Stimulated activated memory B cell treated with anti-CD40 and anti-IgM and Interleukin-4, amounts not matched to agents 10 μg/mL and 1 μg/mL and 100 μg/mL, for 72 hours (primary cell): ENCODE measurements around the gene GPR162.
"Not testable (repeated sequence)": the region's sequence is repeated elsewhere in the genome, so short reads cannot be mapped to it uniquely, and the experiment has no call there.

Experiments used
- ATAC-seq: fragments of 150-1000 bp; cut with Tn5 transposase; 2 replicates; pipeline ENCODE4 v1.10.0; 2021
- H3K27ac Mint-ChIP-seq: one replicate; pipeline ENCODE4 v1.8.0; 2022; ENCODE audit warnings: mild to moderate bottlenecking, mixed read lengths
- H3K27me3 Mint-ChIP-seq: one replicate; pipeline ENCODE4 v1.8.0; 2022; ENCODE audit warnings: mixed read lengths
- H3K36me3 Mint-ChIP-seq: one replicate; pipeline ENCODE4 v1.8.0; 2022; ENCODE audit warnings: mixed read lengths
- H3K4me1 Mint-ChIP-seq: one replicate; pipeline ENCODE4 v1.8.0; 2022; ENCODE audit warnings: mixed read lengths
- H3K4me3 Mint-ChIP-seq: one replicate; pipeline ENCODE4 v1.8.0; 2022; ENCODE audit warnings: mild to moderate bottlenecking, moderate library complexity, mixed read lengths
- H3K9me3 Mint-ChIP-seq: one replicate; pipeline ENCODE4 v1.8.0; 2022; ENCODE audit warnings: mixed read lengths

The GPR162 gene

GRCh38 chr12:6850796-6851152 is 29.2 kb downstream of the GPR162 start:
- H3K36me3 Mint-ChIP-seq = peaks cover 9% of the 10 kb centered on the region
- peak overlapping the region; percentile 55 for H3K4me3 Mint-ChIP-seq
- H3K9me3 Mint-ChIP-seq = no peaks in the 10 kb centered on the region
- H3K27ac Mint-ChIP-seq = no peak overlapping the region
- peaks cover 57% of the 10 kb centered on the region for H3K4me1 Mint-ChIP-seq
- ATAC-seq = no peak
- no peaks in the 10 kb centered on the region for H3K27me3 Mint-ChIP-seq

- peak; percentile 79 for ATAC-seq
- Mint-ChIP-seq H3K27me3 (no peaks in the 10 kb centered on the region), H3K4me3 (peak within 1 kb of the TSS; percentile 84), H3K9me3 (no peaks in the 10 kb centered on the region), H3K36me3 (peaks cover 15% of the 10 kb centered on the region), H3K27ac (peak within 1 kb of the TSS; percentile 82), H3K4me1 (peaks cover 57% of the 10 kb centered on the region)
Observed at GRCh38 chr12:6851153-6851920, 29.7 kb downstream of the GPR162 start, which contains the start of gene CDCA3. Gene CDCA3, minus strand, starts transcription at chr12:6851286. Its CDS starts 334 bp downstream, at chr12:6850952.

- Mint-ChIP-seq H3K36me3 (peaks cover 22% of the 10 kb centered on the region), H3K4me1 (peaks cover 57% of the 10 kb centered on the region), H3K27ac (peak within 1 kb of the TSS; percentile 82), H3K4me3 (peak within 1 kb of the TSS; percentile 84), H3K9me3 (no peaks in the 10 kb centered on the region), H3K27me3 (no peaks in the 10 kb centered on the region)
- ATAC-seq = peak; percentile 93
Observed at GRCh38 chr12:6851921-6852650, 30.5 kb downstream of the GPR162 start, which contains the start of gene USP5. Gene USP5, plus strand, starts transcription at chr12:6852150. Its CDS starts 30 bp downstream, at chr12:6852180.

- Mint-ChIP-seq H3K4me3 (peak overlapping the region; percentile 84), H3K36me3 (peaks cover 29% of the 10 kb centered on the region), H3K27ac (peak overlapping the region; percentile 82), H3K27me3 (no peaks in the 10 kb centered on the region), H3K9me3 (no peaks in the 10 kb centered on the region), H3K4me1 (peaks cover 51% of the 10 kb centered on the region)
- no peak for ATAC-seq
Observed at GRCh38 chr12:6852651-6853354, 31.2 kb downstream of the GPR162 start.

- Mint-ChIP-seq H3K9me3 (no peaks in the 10 kb centered on the region), H3K4me3 (peak overlapping the region; percentile 84), H3K36me3 (peaks cover 38% of the 10 kb centered on the region), H3K27me3 (no peaks in the 10 kb centered on the region), H3K4me1 (peaks cover 43% of the 10 kb centered on the region), H3K27ac (peak overlapping the region; percentile 82)
- no peak for ATAC-seq
Observed at GRCh38 chr12:6853626-6854025, 32.0 kb downstream of the GPR162 start.

GRCh38 chr12:6854036-6854435 is 32.4 kb downstream of the GPR162 start:
- H3K4me1 Mint-ChIP-seq = peaks cover 39% of the 10 kb centered on the region
- no peak overlapping the region for H3K27ac Mint-ChIP-seq
- H3K9me3 Mint-ChIP-seq = no peaks in the 10 kb centered on the region
- H3K27me3 Mint-ChIP-seq = no peaks in the 10 kb centered on the region
- no peak for ATAC-seq
- no peak overlapping the region for H3K4me3 Mint-ChIP-seq
- peaks cover 42% of the 10 kb centered on the region for H3K36me3 Mint-ChIP-seq

GRCh38 chr12:6855322-6855721 is 33.7 kb downstream of the GPR162 start:
- H3K27me3 Mint-ChIP-seq = no peaks in the 10 kb centered on the region
- peaks cover 26% of the 10 kb centered on the region for H3K4me1 Mint-ChIP-seq
- no peak overlapping the region for H3K27ac Mint-ChIP-seq
- no peak for ATAC-seq
- H3K4me3 Mint-ChIP-seq = no peak overlapping the region
- no peaks in the 10 kb centered on the region for H3K9me3 Mint-ChIP-seq
- H3K36me3 Mint-ChIP-seq = peaks cover 55% of the 10 kb centered on the region

GRCh38 chr12:6858799-6859198 is 37.2 kb downstream of the GPR162 start:
- H3K4me3 Mint-ChIP-seq = no peak overlapping the region
- no peak for ATAC-seq
- peaks cover 81% of the 10 kb centered on the region for H3K36me3 Mint-ChIP-seq

GRCh38 chr12:6860116-6860515 is 38.5 kb downstream of the GPR162 start:
- Mint-ChIP-seq H3K36me3 (peaks cover 84% of the 10 kb centered on the region), H3K9me3 (no peaks in the 10 kb centered on the region), H3K4me3 (no peak overlapping the region), H3K4me1 (no peaks in the 10 kb centered on the region), H3K27me3 (no peaks in the 10 kb centered on the region), H3K27ac (no peak overlapping the region)
- ATAC-seq = no peak

More at GRCh38 chr12:6858799-6859198, 37.2 kb downstream of the GPR162 start:
- Mint-ChIP-seq H3K27me3 (no peaks in the 10 kb centered on the region), H3K4me1 (peaks cover 6% of the 10 kb centered on the region), H3K9me3 (no peaks in the 10 kb centered on the region), H3K27ac (no peak overlapping the region)

- Mint-ChIP-seq H3K27me3 (no peaks in the 10 kb centered on the region), H3K36me3 (peaks cover 88% of the 10 kb centered on the region), H3K27ac (no peak overlapping the region), H3K4me1 (no peaks in the 10 kb centered on the region), H3K9me3 (no peaks in the 10 kb centered on the region), H3K4me3 (no peak overlapping the region)
- ATAC-seq = no peak
Observed at GRCh38 chr12:6860942-6861341, 39.3 kb downstream of the GPR162 start.

- no peak overlapping the region for H3K27ac Mint-ChIP-seq
- peaks cover 2% of the 10 kb centered on the region for H3K4me1 Mint-ChIP-seq
- H3K4me3 Mint-ChIP-seq = no peak overlapping the region
- H3K27me3 Mint-ChIP-seq = no peaks in the 10 kb centered on the region
- H3K9me3 Mint-ChIP-seq = no peaks in the 10 kb centered on the region
- no peak for ATAC-seq
- H3K36me3 Mint-ChIP-seq = peaks cover 88% of the 10 kb centered on the region
Observed at GRCh38 chr12:6861391-6861790, 39.8 kb downstream of the GPR162 start.

GRCh38 chr12:6863033-6863432 is 41.4 kb downstream of the GPR162 start:
- Mint-ChIP-seq H3K9me3 (no peaks in the 10 kb centered on the region), H3K36me3 (peaks cover 74% of the 10 kb centered on the region), H3K27ac (no peak overlapping the region), H3K4me1 (peaks cover 10% of the 10 kb centered on the region), H3K4me3 (no peak overlapping the region), H3K27me3 (no peaks in the 10 kb centered on the region)
- ATAC-seq = no peak

GRCh38 chr12:6863586-6864321 is 42.1 kb downstream of the GPR162 start:
- Mint-ChIP-seq H3K36me3 (peaks cover 70% of the 10 kb centered on the region), H3K4me1 (peaks cover 17% of the 10 kb centered on the region), H3K9me3 (no peaks in the 10 kb centered on the region), H3K27me3 (no peaks in the 10 kb centered on the region), H3K27ac (no peak overlapping the region), H3K4me3 (no peak overlapping the region)
- ATAC-seq = no peak

- Mint-ChIP-seq H3K36me3 (peaks cover 68% of the 10 kb centered on the region), H3K4me1 (peaks cover 33% of the 10 kb centered on the region)
- H3K27me3 Mint-ChIP-seq, H3K4me3 Mint-ChIP-seq, ATAC-seq, H3K27ac Mint-ChIP-seq, H3K9me3 Mint-ChIP-seq: not testable (repeated sequence)
Observed at GRCh38 chr12:6865307-6865706, 43.7 kb downstream of the GPR162 start.
